Fibroblast of the aortic adventitia (primary cell): ENCODE measurements around the gene GTPBP3. TPM values are rescaled to one million over a fixed set of nuclear protein-coding genes. Genes with fewer than 3 reads are reported as not detected.

ENCODE experiments used
- DNase-seq: peaks from one replicate; pipeline ENCODE4 v3.0.0-alpha.2; 2010; ENCODE audit warnings: low read depth
- H3K4me3 ChIP-seq: 2 replicates; pipeline ENCODE4 v1.5.1; 2011; ENCODE audit warnings: low read depth, mild to moderate bottlenecking, control low read depth, low read length, moderate library complexity
- CTCF ChIP-seq: IDR thresholded peaks from 2 replicates; pipeline ENCODE4 v1.5.1; 2011; ENCODE audit warnings: mild to moderate bottlenecking, low read length, control low read depth, inconsistent platforms; ENCODE audit not compliant: insufficient read depth
- total RNA-seq: library from RNA; depleted of rRNA; stranded (reverse); fragments of >200 nt; gene quantifications from 2 replicates; pipeline ENCODE4 v1.2.3, GENCODE V29; 2012; ENCODE audit warnings: low replicate concordance

GTPBP3 gene
- total RNA-seq, 1 donor: 12.1 TPM

- no peak for TF ChIP-seq CTCF
- DNase-seq: no peak
- no peak overlapping the region for H3K4me3 ChIP-seq
These were observed 16.9 kb upstream of the GTPBP3 start for GRCh38 chr19:17320435-17320834.

GRCh38 chr19:17321655-17322489 lies 15.5 kb upstream of the GTPBP3 start:
- no peak for DNase-seq
- no peak overlapping the region for H3K4me3 ChIP-seq
- no peak for TF ChIP-seq CTCF

GRCh38 chr19:17322854-17323253 lies 14.5 kb upstream of the GTPBP3 start:
- H3K4me3 ChIP-seq: no peak overlapping the region
- no peak for TF ChIP-seq CTCF
- DNase-seq: peak; percentile 12

GRCh38 chr19:17323300-17323963 lies 13.9 kb upstream of the GTPBP3 start:
- DNase-seq: no peak
- H3K4me3 ChIP-seq: no peak overlapping the region
- TF ChIP-seq CTCF: no peak

- TF ChIP-seq CTCF: no peak
- no peak for DNase-seq
- no peak overlapping the region for H3K4me3 ChIP-seq
These were observed 13.4 kb upstream of the GTPBP3 start for GRCh38 chr19:17323964-17324332.

- H3K4me3 ChIP-seq: no peak overlapping the region
- TF ChIP-seq CTCF: no peak
- no peak for DNase-seq
These were observed 12.8 kb upstream of the GTPBP3 start for GRCh38 chr19:17324357-17325114.
